ENCODE data around the gene NQO1.

DNA sequence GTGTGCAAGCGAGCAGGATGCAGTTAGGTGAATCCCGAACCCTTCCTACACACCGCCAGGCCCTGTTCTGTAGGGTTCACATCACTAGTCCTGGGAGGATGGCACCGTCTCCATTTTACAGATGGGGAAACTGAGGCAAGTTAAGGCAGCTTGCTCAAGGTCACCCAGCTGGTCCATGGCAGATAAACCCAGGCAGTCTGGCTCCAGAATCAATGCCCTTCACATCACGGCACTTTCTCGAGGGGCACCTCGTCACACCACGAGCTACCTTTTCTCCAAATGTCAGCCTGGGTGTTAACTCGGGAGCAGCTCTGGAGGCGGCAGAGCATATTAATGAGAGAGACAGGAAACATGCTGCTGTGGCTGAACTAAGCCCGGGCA, 18.9 kb upstream of the NQO1 start:
- TF ChIP-seq YY1 (IDR thresholded peaks at IDR 0.05; ENCODE audit: insufficient read depth, insufficient read length) (no peak), ZNF274 (IDR thresholded peaks at IDR 0.05; ENCODE audit: low read depth, low read length) (no peak)

Data from NT2/D1 (cell line).